ENCODE data around the gene EIF5B.
"Not testable (repeated sequence)": the region's sequence is repeated elsewhere in the genome, so short reads cannot be mapped to it uniquely, and the experiment has no call there.

EIF5B gene, protein sequence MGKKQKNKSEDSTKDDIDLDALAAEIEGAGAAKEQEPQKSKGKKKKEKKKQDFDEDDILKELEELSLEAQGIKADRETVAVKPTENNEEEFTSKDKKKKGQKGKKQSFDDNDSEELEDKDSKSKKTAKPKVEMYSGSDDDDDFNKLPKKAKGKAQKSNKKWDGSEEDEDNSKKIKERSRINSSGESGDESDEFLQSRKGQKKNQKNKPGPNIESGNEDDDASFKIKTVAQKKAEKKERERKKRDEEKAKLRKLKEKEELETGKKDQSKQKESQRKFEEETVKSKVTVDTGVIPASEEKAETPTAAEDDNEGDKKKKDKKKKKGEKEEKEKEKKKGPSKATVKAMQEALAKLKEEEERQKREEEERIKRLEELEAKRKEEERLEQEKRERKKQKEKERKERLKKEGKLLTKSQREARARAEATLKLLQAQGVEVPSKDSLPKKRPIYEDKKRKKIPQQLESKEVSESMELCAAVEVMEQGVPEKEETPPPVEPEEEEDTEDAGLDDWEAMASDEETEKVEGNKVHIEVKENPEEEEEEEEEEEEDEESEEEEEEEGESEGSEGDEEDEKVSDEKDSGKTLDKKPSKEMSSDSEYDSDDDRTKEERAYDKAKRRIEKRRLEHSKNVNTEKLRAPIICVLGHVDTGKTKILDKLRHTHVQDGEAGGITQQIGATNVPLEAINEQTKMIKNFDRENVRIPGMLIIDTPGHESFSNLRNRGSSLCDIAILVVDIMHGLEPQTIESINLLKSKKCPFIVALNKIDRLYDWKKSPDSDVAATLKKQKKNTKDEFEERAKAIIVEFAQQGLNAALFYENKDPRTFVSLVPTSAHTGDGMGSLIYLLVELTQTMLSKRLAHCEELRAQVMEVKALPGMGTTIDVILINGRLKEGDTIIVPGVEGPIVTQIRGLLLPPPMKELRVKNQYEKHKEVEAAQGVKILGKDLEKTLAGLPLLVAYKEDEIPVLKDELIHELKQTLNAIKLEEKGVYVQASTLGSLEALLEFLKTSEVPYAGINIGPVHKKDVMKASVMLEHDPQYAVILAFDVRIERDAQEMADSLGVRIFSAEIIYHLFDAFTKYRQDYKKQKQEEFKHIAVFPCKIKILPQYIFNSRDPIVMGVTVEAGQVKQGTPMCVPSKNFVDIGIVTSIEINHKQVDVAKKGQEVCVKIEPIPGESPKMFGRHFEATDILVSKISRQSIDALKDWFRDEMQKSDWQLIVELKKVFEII

DNA sequence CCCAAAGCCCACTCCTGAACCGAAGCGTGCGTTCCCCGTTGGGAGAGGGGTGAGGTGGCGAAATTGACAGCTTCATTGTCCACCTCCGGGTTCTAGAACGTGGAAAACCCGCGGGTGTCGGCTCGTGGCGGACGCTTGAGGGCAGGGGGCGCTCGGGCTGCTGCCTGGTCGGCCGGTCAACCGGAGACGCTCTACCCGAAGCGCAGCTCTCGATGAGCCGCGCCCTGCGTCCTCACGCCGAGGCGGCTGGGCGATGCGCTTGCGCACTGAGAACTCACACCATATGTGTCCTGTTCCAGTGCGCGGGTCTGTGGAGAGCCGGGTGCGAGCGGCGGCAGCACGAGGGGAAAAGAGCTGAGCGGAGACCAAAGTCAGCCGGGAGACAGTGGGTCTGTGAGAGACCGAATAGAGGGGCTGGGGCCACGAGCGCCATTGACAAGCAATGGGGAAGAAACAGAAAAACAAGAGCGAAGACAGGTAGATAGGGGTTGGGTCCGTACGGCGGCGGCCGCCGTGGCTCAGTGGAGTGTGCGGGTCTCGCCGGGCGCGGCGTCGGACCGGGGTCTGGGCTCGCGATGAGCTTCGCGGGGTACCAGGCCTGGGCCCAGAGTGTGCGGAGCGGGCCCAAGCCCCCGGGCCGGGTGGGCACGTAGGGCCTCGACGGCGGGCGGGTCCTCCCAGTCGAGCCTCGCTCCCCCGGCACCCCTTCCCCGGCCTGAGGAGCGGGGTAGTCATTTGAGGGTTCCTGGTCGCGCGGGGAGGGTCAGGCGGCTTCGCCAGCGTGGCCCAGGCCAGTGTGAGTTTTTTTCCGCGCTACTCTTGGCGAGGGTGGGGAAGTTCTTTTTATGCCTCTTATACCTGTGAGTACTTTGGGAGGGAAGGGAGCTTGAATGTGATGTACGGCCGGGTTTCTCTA is at the start of gene EIF5B:
TSS of gene EIF5B (plus strand) at position 277 of the 916 bp plus-strand sequence. CDS start at position 443, 166 bp downstream.
- in situ Hi-C loops (cut with MboI; ENCODE audit: low sequenced_read_pairs) = no loop called here

DNA sequence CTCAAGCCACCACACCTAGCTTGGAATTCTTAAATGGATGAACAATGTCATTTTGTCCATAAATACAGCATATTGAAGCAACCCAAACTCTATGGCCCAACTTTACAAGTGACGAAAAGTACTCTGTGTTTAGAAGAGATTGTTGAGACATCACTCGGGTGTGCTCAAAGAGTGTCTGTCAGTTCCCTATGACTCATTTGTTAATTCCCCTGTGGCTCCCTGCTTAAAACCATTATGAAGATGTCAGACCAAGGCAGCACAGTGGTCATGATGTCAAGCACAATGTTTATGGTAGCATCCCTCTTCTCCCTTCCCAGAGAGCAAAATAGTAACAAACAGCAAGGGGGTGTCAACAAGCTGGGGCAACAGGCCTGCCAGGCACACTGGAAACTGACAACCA is 39.2 kb upstream of the EIF5B start:
- in situ Hi-C loops (cut with MboI; ENCODE audit: low sequenced_read_pairs) = no loop called here

DNA sequence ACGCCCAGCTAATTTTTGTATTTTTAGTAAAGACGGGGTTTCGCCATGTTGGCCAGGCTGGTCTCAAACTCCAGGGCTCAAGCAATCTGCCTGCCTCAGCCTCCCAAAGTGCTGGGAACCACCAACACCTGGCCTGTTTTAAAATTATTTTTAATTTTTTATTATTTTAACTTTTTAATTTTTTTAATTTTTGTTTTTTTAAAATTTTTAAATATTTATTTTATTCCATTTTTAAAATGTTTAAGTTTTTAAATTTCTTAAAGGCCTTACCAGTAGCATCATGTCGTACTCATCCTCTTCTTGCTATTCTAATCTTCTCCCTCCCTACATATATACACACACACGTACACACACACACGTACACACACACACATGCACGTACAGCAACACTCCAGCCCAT is 37.6 kb upstream of the EIF5B start:
- in situ Hi-C loops (cut with MboI; ENCODE audit: low sequenced_read_pairs) = no loop called here

DNA sequence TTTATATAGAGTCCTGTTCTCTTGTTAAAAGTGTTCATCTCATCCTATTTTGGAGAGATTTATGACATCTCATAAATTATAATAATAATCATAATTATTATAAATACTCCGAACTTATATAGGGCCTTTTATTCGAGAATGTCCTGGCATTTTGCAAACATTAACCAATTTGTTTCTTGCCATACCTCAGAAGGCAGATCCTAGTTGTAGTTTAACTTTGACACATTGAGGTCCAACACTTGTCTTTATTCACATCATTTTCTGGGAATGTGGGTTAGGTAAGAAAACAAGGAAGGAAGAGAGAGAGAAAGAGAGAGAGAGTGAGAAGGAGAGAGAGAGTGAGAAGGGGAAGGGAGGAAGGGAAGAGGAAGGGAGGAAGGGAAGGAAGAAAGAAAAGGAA is 36.1 kb upstream of the EIF5B start, which contains the start of gene LYG1:
TSS of gene LYG1 (minus strand) at position 101 of the 400 bp plus-strand sequence. CDS start 5,527 bp downstream, outside the sequence.
- in situ Hi-C loops (cut with MboI; ENCODE audit: low sequenced_read_pairs) = not testable (repeated sequence)

DNA sequence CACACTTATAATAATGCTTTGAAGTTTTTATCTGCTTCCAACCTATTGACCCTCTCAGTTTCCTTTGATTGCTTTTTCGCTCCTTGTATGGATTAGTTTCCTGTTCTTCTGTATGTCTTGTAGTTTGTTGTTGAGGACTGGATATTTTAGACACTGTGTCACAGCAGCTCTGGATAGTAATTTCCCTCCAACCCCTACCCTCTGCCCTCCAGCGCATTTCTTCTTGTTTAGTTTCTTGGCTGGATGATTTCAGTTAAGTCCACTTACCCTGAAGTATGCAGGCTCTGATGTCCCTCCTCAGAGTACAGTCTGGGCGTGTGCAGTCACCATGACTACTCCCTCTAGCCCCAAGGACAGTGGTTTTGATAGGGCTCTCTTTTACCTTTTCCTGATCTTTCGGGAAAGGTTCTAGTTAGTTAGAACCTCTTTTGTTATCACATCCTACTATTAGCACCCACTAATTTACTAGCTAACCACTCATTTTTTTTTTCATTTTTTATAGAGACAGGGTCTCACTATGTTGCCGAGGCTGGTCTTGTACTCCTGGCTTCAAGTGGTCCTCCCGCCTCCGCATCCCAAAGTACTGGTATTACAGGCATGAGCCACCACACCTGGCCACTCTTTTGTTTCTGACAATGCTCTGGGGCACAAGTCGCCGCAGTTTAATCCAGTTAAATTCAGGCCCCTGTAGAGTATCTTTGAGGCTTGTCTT is 19.9 kb upstream of the EIF5B start:
- in situ Hi-C loops (cut with MboI; ENCODE audit: low sequenced_read_pairs) = no loop called here

DNA sequence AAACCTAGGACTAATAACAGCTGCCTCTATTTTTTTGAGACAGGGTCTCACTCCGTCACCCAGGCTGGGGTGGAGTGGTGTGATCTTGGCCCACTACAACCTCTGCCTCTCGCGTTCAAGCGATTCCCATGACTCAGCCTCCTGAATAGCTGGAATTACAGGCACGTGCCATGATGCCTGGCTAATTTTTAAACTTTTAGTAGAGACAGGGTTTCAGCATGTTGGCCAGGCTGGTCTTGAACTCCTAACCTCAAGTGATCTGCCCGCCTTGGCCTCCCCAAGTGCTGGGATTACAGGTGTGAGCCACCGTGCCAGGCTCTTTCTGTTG is 19.4 kb upstream of the EIF5B start:
- in situ Hi-C loops (cut with MboI; ENCODE audit: low sequenced_read_pairs) = not testable (repeated sequence)

DNA sequence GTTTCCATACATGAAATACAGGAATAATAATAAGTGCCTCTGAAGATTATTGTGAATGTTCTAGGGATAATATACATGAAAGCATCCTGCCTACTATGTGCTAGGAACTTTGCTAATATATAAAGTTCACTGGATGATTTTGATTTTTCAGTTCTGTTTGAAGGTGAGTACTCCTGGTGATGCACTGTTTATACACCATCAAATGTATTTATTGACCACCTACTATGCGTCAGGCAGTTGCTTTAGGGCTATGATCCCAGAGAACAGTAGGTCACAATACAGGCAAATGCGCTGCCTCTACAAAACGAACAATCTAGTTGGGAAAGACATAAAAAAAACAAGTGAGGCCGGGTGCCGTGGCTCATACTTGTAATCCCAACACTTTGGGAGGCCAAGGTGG is 11.8 kb upstream of the EIF5B start:
- in situ Hi-C loops (cut with MboI; ENCODE audit: low sequenced_read_pairs) = no loop called here

DNA sequence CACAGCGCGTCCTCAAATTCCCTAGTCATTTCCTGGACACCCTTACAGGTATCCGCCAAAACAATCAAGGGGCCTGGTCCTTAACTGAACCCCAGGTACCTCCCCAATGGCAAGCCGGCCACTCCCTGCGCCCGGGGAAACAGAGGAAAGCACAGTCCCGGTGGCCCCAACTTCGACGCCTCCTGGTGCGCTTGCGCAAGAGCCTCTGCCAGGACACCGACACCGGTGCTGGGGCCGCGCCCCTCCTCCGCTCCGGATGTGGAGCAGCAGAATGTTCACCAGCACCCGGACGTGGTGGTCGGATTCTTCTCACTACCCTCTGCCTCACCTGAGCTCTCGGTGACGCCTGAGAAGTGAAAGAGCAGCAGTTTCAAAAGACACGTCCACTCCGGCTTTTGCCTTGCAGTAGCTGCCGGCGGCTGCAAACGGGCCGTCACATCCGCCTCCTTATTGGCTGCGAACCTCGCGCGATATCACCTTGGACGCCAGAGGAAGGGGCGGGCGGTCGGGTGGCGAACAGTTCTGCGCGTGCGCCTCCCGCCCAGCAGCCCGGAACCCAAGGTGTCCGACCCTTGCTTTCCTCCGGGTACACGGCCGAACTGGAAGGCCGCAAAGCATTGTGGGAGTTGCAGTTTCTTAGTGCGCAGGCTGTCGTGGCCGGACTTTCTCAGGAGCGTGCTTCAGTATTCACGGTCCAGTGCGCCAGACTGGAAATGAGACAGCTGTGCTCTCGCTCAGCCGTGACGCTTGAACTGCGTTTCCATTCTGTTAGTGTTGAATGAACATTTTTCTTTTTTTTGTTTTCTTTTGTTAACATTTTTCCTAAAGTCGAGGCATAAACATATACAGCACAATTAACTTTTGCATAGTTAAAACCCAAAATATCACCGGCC is 1.0 kb upstream of the EIF5B start, which contains the start of gene TXNDC9:
TSS of gene TXNDC9 (minus strand) at position 423 of the 893 bp plus-strand sequence. CDS start 3,123 bp downstream, outside the sequence.
- in situ Hi-C loops (cut with MboI; ENCODE audit: low sequenced_read_pairs) = no loop called here

DNA sequence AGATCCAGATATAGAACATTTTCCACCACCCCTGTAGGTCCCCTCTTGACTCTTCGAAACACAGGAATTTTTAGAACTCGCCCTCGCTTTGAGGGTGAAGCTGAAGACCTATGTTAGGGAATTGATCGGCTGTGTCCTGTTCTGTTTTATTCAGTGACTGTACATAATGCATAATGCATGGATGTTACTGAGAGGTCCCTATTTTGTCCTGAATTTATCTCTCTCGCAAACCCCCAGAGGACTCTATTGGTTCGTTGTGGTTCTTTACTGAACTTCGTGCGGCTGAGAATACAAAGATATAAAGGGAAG is 431 bp upstream of the EIF5B start:
- in situ Hi-C loops (cut with MboI; ENCODE audit: low sequenced_read_pairs) = no loop called here

DNA sequence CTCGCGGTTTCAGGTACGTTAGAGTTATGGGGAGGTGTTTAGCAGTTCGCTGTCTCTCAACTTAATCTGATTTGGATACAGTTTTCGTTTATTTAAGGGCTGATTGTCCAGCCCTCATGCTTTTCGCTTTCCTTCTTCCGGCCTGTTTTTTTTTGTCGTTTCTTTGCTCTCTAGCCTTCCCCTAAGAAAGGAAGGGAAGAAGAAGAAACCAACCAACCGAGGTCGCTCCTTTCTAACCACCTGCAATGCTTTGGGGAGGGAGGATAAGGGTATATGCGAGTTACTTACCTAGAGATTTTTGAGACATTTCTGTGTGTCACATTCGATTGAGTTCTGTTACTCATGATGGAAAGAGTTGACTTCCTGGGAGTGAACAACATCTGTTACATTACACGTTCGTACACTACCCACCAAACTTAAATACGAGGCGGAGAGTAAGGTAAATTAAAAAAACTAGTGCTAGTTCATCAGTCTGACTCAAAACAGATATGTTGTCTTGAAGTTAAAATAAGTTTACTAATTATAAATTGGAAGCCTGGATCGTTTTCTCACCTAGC is 918 bp downstream of the EIF5B start:
- in situ Hi-C loops (cut with MboI; ENCODE audit: low sequenced_read_pairs) = no loop called here

DNA sequence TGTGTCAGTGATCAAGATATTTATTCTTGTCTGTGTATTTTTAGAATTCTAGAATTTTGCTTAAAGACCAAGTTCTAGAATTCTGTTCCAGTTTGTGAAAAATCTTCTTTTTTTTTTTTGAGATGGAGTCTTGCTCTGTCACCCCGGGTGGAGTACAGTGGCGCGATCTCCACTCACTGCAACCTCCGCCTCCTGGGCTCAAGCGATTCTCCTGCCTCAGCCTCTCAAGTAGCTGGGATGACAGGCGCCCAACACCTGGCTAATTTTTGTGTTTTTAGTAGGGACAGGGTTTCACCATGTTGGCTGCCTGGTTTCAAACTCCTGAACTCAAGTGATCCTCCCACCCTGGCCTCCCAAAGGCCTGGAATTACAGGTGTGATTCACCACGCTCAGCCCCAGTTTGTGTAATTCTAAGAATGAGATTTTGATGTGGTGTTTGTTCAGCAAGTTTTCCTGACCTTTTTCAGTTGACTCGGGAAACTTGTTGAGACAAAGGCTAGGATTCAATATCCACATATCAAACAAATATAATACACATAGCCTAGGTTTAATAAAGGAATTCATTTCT is 3.6 kb downstream of the EIF5B start:
- in situ Hi-C loops (cut with MboI; ENCODE audit: low sequenced_read_pairs) = no loop called here

DNA sequence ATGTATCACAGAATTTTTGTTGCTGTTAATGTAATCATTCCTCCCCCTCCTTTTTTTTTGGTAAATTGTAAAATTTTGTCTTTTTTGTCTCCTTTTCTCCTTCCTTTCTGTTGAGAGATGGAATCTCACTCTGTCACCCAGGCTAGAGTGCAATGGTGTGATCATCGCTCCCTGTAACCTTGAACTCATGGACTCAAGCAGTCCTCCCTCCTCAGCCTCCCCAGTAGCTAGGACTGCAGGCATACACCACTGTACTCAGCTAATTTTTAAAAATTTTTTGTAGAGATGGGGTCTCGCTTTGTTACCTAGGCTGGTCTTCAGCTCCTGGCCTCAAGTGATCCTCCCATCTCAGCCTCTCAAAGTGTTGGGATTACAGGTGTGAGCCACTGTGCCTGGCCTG is 5.3 kb downstream of the EIF5B start:
- in situ Hi-C loops (cut with MboI; ENCODE audit: low sequenced_read_pairs) = no loop called here

DNA sequence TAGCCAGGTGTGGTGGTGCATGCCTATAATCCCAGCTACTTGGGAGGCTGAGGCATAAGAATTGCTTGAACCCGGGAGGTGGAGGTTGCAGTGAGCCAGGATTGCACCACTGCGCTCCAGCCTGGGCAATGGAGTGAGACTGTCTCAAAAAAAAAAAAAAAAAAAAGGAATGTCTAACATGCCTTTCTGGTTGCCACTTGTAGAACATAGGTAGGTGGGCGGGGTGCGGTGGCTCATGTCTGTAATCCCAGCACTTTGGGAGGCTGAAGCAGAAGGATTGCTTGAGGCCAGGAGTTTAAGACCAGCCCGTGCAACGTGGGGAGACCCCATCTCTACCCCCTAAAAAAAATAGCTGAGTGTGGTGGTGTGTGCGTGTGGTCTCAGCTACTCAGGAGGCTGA is 8.3 kb downstream of the EIF5B start:
- in situ Hi-C loops (cut with MboI; ENCODE audit: low sequenced_read_pairs) = not testable (repeated sequence)

DNA sequence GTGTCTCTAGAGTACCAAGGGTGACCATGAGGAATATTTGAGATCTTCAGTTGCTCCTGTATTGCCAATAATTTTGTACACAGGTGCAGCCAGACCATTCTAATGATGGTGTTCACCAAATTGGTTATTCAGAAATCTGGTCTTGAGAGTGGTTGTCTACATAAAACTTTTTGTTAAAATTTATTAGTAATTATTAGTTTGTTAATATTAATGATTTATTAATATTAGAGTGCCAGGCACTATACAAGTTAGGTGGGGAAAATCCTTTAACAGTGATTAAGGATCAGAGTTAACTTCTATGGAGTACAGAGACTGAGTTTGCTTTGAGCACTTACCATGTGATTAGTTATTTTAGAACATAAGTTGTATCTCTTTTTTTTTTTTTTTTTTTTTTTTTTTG is 9.0 kb downstream of the EIF5B start:
- in situ Hi-C loops (cut with MboI; ENCODE audit: low sequenced_read_pairs) = no loop called here

DNA sequence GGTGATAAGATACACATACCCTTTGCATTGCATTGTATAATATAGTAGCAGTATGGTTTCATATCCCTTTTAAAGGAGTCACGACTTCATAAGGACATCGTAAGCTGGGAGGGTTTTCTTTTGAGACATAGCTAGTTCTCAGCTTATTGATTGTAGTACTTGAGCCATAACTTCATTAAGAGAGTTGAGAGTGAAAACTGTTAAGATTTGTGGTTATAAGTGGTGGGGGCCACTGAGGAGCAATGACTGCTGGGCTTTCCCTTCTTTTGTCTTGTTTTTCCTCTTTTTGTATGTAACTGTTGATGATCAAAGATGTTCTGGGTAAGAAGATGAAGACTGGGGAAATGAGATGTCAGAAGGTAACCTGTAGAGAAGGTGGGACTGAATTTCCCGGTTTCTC is 11.0 kb downstream of the EIF5B start:
- in situ Hi-C loops (cut with MboI; ENCODE audit: low sequenced_read_pairs) = no loop called here

DNA sequence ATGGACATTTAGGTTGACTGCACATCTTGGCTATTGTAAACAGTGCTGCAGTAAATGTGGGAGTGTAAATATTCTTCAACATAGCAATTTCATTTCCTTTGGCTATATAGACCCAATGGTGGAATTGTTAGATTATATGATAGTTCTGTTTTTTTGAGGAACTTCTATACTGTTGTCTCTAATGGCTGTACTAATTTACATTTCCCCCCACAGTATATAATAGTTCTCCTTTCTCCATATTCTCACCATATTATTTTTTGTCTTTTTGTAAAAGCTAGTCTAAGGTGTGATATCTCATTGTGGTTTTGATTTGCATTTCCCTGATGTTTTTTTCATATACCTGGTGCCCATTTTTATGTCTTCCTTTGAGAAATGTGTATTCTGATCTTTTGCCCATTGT is 13.0 kb downstream of the EIF5B start:
- in situ Hi-C loops (cut with MboI; ENCODE audit: low sequenced_read_pairs) = no loop called here

DNA sequence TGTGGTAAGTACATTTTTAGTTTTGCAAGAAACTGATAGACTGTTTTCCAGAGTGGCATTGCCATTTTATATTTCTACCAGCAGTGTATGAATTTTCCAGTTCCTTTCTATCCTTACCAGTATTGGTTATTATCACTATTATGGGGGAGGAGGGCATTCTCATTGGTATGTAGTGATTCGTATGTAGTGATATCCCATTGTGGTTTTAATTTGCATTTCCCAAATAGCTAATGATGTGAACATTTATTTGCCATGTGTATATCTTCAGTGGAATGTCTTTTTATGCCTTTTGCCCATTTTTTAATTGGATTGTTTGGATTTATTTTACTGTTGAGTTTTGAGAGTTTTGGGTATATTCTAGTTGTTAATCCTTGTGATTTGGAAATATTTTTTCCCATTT is 16.9 kb downstream of the EIF5B start:
- in situ Hi-C loops (cut with MboI; ENCODE audit: low sequenced_read_pairs) = no loop called here

DNA sequence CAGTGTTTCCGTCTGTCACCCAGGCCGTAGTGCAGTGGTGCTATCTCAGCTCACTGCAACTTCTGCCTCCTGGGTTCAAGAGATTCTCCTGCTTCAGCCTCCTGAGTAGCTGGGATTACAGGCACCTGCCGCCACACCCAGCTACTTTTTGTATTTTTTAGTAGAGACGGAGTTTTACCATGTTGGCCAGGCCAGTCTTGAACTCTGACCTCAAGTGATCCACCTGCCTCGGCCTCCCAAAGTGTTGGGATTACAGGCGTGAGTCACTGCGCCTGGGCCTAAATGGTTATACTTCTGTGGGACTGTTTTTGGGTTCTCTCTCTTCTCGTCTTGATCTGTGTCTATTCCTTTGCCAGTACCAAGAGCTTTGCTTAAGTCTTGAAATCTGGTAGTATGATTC is 17.6 kb downstream of the EIF5B start:
- in situ Hi-C loops (cut with MboI; ENCODE audit: low sequenced_read_pairs) = not testable (repeated sequence)

Data from hTERT RPE-1 (cell line).